Peyer's patch (tissue), 4 donors: Measurements from ENCODE around the gene RNF222. TPM values are rescaled to one million over a fixed set of nuclear protein-coding genes. Genes with fewer than 3 reads are reported as not detected.
A peak's percentile ranks its signal among the peaks of the same experiment; 100 is the strongest.

Experiments
- DNase-seq, 3 donors: peaks; one replicate each; pipeline ENCODE4 v3.0.0-alpha.2; 2017 to 2019
- H3K27ac ChIP-seq, 4 donors: fragments of 200-600 bp; sonication (generic); one replicate each; pipeline ENCODE4 v1.5.1; 2016 to 2019
- H3K27me3 ChIP-seq, 2 donors: fragments of 200-600 bp; sonication (generic); one replicate each; pipeline ENCODE4 v1.5.1; 2019
- H3K36me3 ChIP-seq, 3 donors: fragments of 200-600 bp; sonication (generic); one replicate each; pipeline ENCODE4 v1.5.1; 2016 to 2019
- H3K4me1 ChIP-seq, 4 donors: fragments of 200-600 bp; sonication (generic); one replicate each; pipeline ENCODE4 v1.5.1; 2016 to 2019
- H3K4me3 ChIP-seq, 4 donors: fragments of 200-600 bp; sonication (generic); 1 replicate in 3 of 4; 2 replicates in 1 of 4; pipeline ENCODE4 v1.5.1; 2016 to 2019; ENCODE audit warnings: mild to moderate bottlenecking in 1 of 4
- H3K9me3 ChIP-seq, 4 donors: fragments of 200-600 bp; sonication (generic); one replicate each; pipeline ENCODE4 v1.5.1; 2016 to 2019; ENCODE audit warnings: mild to moderate bottlenecking in 1 of 4
- CTCF ChIP-seq, 6 experiments: fragments of 450-650 bp in 4 of 6; fragments of 200-600 bp in 2 of 6; sonication (generic) in 1 of 6; IDR thresholded peaks; one replicate each; pipeline ENCODE4 v1.5.1; 2017 to 2019; ENCODE audit warnings: antibody characterized with exemption in 6 of 6, mild to moderate bottlenecking in 3 of 6, moderate library complexity in 1 of 6
- POLR2A ChIP-seq, 2 donors: fragments of 450-650 bp; IDR thresholded peaks; one replicate each; pipeline ENCODE4 v1.5.1; 2017; ENCODE audit warnings: antibody characterized with exemption in 2 of 2, mild to moderate bottlenecking in 2 of 2, moderate library complexity in 2 of 2
- total RNA-seq, 4 donors: library from RNA; depleted of rRNA; stranded (reverse); fragments of >200 nt; gene quantifications; one replicate each; pipeline ENCODE4 v1.1.0, GENCODE V29; 2016

The RNF222 gene
- total RNA-seq, 4 donors from 2014 or later, result not detected

GRCh38 chr17:8430966-8431365, 33.3 kb upstream of the RNF222 start:
- no peak overlapping the region for H3K27ac ChIP-seq

GRCh38 chr17:8426802-8427201, 29.2 kb upstream of the RNF222 start:
- DNase-seq, result no peak
- H3K27ac ChIP-seq, result peak overlapping the region in 2 of 4 donors; percentile 51
- TF ChIP-seq POLR2A (IDR thresholded peaks at IDR 0.05), result no peak
- no peak for TF ChIP-seq CTCF (IDR thresholded peaks at IDR 0.05)

More at GRCh38 chr17:8430966-8431365, 33.3 kb upstream of the RNF222 start:
- Histone ChIP-seq H3K4me1 (peaks cover 0 to 9% (median under 1%) of the 10 kb centered on the region in 4 donors), H3K4me3 (no peak overlapping the region), H3K36me3 (no peaks in the 10 kb centered on the region), H3K27me3 (no peaks in the 10 kb centered on the region), H3K9me3 (no peaks in the 10 kb centered on the region)
- TF ChIP-seq POLR2A (IDR thresholded peaks at IDR 0.05) (no peak), CTCF (IDR thresholded peaks at IDR 0.05) (no peak)
- no peak for DNase-seq

GRCh38 chr17:8426094-8426720, 28.6 kb upstream of the RNF222 start:
- Histone ChIP-seq H3K4me1 (peaks cover 0 to 10% (median 3%) of the 10 kb centered on the region in 4 donors), H3K36me3 (no peaks in the 10 kb centered on the region), H3K27ac (peak overlapping the region in 2 of 4 donors; percentile 58 to 63), H3K27me3 (no peaks in the 10 kb centered on the region), H3K9me3 (no peaks in the 10 kb centered on the region), H3K4me3 (no peak overlapping the region)
- TF ChIP-seq POLR2A (IDR thresholded peaks at IDR 0.05) (no peak), CTCF (IDR thresholded peaks at IDR 0.05) (no peak)
- peak in 2 of 3 donors; percentile 82 to 91 for DNase-seq

More at GRCh38 chr17:8426802-8427201, 29.2 kb upstream of the RNF222 start:
- Histone ChIP-seq H3K4me1 (peaks cover 0 to 8% (median 1%) of the 10 kb centered on the region in 4 donors), H3K36me3 (no peaks in the 10 kb centered on the region), H3K9me3 (no peaks in the 10 kb centered on the region), H3K27me3 (no peaks in the 10 kb centered on the region), H3K4me3 (no peak overlapping the region)

DNA sequence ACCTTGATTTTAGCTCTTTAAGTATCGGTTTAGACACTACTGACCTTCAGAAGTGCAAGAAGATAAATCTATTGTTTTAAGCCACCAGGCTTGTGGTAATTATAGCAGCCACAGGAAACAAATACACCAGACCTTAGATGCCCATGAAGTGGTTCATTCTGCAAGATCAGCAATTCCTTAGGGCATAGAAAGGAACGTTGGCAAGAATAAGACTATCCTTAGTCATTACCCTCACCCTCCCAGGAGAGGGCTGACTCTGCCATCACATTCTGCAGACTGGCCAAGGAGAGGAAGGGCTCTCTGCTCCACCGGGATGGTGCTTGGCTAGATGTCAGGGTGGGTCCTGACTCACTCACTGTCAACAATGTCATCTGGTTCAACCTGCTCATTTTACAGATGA, 23.9 kb upstream of the RNF222 start:
- H3K4me1 ChIP-seq, result peaks cover 0 to 22% (median 6%) of the 10 kb centered on the region in 4 donors
- no peaks in the 10 kb centered on the region for H3K27me3 ChIP-seq
- no peaks in the 10 kb centered on the region for H3K36me3 ChIP-seq
- peak overlapping the region in 1 of 4 donors; percentile 1 for H3K27ac ChIP-seq
- H3K4me3 ChIP-seq, result no peak overlapping the region
- DNase-seq, result no peak
- no peak for TF ChIP-seq POLR2A (IDR thresholded peaks at IDR 0.05)
- no peak for TF ChIP-seq CTCF (IDR thresholded peaks at IDR 0.05)
- H3K9me3 ChIP-seq, result no peaks in the 10 kb centered on the region

- Histone ChIP-seq H3K9me3 (no peaks in the 10 kb centered on the region), H3K27ac (peak overlapping the region in 3 of 4 donors; percentile 36 to 71 (median 54)), H3K27me3 (no peaks in the 10 kb centered on the region), H3K4me1 (peaks cover 0 to 21% (median 5%) of the 10 kb centered on the region in 4 donors), H3K4me3 (no peak overlapping the region), H3K36me3 (no peaks in the 10 kb centered on the region)
- no peak for TF ChIP-seq CTCF (IDR thresholded peaks at IDR 0.05)
- no peak for TF ChIP-seq POLR2A (IDR thresholded peaks at IDR 0.05)
- DNase-seq, result peak; percentile 23 to 82 (median 66)
Observed at GRCh38 chr17:8420041-8420934, 22.7 kb upstream of the RNF222 start.
